Putamen (tissue), 1 donor: ENCODE measurements around the gene FAM171A1.
A peak's percentile ranks its signal among the peaks of the same experiment; 100 is the strongest.
"Not testable (repeated sequence)": the region's sequence is repeated elsewhere in the genome, so short reads cannot be mapped to it uniquely, and the experiment has no call there.

Experiments
- DNase-seq: peaks from one replicate; pipeline ENCODE4 v3.0.0-alpha.2; 2016; ENCODE audit warnings: low spot score

The FAM171A1 gene

GRCh38 chr10:15320118-15320517, 51.0 kb downstream of the FAM171A1 start:
- no peak for DNase-seq

DNA sequence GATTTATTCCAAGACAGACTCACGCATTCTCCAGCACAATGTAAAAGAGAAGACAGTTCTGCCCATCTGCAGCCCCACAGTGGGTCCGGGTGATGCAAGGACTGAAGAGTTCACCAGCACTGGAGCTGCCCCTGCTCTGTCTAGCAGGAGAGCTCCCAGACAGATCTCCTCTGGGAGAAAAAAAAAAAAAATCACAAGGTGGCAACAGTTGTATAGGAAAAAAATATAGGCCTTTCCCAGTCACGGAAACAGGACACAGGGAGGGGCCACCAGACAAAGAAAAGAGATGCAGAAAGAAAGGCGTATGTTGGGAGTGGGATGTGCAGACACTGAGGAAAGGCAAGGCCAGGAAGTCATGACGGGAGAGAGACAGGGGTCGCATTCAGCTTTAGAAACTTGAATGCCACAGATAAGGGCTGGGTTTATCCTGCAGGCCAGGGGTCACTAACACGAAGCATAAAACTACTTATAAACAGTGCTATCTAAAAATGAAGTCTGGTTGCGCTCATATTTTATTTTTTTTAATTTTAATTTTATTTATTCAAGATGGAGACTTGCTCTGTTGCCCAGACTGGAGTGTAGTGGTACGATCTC, 54.1 kb downstream of the FAM171A1 start:
- no peak for DNase-seq

GRCh38 chr10:15316145-15316544, 54.9 kb downstream of the FAM171A1 start:
- DNase-seq = no peak

DNA sequence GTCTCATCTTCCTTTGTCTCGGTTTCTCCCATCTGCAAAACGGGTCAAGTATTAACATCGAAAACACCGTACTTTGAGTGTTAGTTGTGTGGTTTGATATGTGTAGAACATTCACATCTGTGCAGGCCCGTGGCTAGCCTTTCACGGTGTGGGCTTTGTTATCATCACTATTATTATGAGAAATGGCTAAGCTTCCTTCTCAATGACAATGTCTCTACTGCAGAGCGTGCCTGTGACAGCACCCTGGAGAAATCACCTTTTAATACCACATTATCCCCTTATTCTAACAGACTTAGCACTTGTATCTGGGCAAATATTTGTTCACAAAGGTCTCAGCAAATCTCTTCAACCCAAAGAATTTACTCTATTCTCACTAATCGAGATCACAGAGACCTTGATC, 55.8 kb downstream of the FAM171A1 start:
- DNase-seq = no peak

DNA sequence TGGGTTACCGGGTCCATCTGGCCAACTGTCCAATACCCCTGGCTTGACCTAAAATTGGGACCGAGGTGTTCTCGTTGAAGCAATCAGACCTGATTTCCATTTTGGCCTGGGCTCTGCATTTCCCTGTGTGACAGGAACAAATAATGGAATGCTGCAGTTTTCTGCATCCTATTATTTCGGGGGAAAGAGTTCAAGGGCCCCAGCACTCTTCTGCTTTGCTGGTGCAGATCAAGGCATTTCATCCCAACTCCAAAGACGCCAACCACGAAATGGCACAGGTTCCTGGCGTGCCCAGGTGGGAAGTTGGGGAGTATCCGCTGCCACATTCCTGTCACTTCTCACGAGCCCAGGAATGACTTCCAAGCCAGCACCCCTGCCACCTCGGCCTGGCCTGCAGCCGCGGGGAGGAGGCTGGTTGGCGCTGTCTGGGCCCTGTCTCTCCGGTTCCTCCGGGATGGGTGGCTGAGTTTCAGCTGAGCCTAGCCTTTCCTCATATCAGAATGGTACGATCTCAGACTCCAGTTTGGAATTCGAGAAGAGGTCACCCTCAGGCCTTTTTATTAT, 56.5 kb downstream of the FAM171A1 start:
- DNase-seq = no peak

GRCh38 chr10:15313843-15314242, 57.2 kb downstream of the FAM171A1 start:
- peak; percentile 73 for DNase-seq

GRCh38 chr10:15313047-15313446, 58.0 kb downstream of the FAM171A1 start:
- peak; percentile 76 for DNase-seq

GRCh38 chr10:15311569-15312280, 59.4 kb downstream of the FAM171A1 start:
- no peak for DNase-seq

DNA sequence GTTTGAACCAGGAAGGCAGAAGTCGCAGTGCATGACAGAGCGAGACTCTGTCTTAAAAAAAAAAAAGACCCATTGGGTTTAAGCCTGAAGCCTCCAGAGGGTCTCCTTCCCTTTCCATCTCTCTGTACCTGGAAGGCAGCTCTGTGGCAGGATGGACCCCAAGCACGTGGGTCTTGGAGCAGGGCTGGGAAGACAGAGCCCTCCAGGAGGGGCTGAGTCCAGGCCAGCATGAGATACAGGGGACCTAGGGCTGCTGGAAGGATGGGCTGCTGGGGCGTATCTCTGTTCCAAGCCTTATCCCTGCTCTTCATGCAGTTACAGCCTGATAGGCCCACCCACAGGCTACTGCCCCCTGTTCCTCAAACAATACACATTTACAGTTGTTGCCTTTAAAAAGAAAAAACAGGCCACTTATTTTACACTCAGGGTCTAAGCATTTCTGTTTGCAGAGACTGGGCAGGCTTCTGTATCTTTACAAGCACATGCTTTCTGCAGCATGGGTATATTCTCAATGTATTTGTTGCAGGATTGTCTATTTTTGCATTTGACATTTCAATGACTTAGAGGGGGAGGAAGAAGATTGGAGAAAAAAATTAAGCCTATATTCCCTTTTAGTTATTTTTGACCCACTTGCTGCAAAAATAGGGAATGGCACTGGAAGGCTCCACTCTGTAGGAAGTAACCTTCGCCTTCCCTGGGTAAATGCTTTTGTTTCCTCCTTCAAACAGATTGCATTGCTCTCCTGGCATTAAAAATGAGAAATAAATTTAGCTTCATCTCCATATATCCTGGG, 60.1 kb downstream of the FAM171A1 start:
- peak; percentile 71 for DNase-seq

GRCh38 chr10:15309221-15309620, 61.9 kb downstream of the FAM171A1 start:
- DNase-seq = no peak

DNA sequence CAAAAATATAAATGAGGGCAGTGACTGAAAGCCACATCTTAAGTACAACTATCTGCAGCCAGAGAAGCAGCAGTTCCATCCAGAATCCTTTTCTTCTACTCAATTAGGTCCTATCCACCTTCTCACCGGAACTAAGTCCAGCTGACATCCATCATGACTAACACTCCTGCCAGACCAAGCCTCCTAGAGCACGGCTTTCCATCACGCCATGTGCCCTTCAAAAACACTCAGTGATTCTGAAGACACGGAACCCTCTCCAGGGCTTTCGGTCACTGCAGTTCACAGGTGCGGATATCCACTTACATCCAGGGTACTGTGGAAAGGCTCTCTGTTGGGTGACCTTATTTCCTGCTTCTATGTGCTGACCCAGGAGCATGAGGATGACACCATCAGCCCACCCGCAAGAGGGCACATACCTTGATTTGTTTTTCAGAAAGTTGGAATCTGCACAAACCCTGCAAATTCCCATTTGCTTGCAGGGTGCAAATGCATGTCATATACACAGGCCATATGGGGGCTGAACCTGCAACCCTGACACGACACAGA, 64.3 kb downstream of the FAM171A1 start:
- DNase-seq = no peak

- DNase-seq = no peak
Measured at GRCh38 chr10:15305634-15306033, 65.5 kb downstream of the FAM171A1 start.

DNA sequence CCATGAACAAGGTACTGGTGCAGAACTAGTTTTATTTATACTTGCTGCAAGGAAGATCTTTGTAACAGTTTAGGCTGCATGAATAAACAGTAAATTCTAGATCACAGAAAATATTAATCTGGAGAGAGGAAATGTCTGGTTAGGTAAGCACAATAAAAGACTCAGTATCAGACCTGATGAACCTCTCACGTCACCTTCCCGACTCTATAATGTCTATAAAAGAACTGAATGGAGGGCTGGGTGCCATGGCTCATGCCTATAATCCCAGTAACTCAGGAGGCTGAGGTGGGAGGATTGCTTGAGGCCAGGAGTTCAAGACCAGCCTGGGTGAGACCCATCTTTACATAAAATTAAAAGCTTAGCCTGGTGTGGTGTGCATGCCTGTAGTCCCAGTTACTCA, 65.9 kb downstream of the FAM171A1 start:
- no peak for DNase-seq

DNA sequence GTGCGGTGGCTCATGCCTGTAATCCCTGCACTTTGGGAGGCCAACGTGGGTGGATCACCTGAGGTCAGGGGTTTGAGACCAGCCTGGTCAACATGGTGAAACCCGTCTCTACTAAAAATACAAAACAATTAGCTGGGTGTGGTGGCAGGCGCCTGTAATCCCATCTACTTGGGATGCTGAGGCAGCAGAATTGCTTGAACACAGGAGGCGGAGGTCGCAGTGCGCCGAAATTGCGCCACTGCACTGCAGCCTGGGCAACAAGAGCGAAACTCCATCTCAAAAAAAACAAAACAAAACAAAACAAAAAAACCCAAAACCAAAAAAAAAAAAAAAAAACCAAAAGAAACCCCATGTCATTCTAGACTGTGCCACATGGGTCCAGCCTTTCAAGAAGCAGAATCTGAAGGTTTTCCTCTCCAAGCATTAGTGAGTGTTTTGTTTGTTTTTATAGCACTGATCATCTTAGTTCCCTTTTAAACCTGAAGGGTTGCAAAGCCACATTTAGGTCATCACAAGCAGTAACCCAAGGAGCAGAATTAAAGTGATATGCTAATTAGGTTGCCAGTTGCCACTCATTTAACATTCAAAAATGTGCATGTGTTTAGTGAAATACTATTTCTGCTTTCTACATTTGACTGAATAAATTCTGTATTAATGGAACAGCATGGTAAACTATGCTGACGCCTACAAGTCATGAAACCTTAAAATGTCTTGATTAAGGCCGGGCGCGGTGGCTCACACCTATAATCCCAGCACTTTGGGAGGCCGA, 68.7 kb downstream of the FAM171A1 start:
- not testable (repeated sequence) for DNase-seq

GRCh38 chr10:15300697-15301096, 70.4 kb downstream of the FAM171A1 start:
- DNase-seq = no peak

- no peak for DNase-seq
Measured at GRCh38 chr10:15300145-15300544, 70.9 kb downstream of the FAM171A1 start.

- DNase-seq = no peak
Measured at GRCh38 chr10:15296701-15297100, 74.4 kb downstream of the FAM171A1 start.

DNA sequence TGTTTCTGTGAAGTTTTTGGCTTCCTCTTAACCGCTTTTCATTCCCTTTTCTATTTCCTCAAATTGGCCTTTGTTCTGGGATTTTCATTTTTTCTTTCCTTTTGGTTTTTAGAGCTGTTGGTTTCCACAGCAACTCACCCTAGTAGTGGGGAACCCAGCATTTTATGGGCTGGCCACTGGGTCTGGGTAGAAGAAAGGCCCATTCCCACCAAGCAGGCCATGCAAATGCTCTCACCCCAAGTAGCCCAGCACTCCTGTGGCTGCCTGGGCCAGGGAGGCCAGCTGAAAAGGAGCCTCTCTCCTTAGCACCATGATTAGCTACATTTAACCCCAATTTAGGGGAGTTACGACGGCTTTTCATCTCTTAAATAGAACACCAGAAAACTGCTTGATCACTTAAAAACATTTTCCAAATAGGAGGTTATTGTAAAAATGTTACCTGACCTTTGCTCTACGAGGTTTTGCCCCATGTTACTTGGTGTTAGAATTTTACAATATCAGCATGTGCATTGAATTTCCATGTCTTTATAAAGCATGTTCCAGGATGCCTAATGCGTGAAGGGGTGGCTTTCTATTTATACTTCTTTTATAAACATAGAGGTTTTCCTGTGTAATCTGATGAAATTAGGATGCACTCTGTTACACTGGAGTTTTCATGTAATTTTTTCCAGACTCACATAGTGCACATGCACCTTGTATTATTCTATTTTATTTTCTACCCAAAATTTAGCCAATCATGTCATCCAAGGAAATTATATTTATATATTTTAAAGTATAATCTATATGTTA, 75.4 kb downstream of the FAM171A1 start:
- no peak for DNase-seq

GRCh38 chr10:15293862-15294842, 76.9 kb downstream of the FAM171A1 start:
- DNase-seq = no peak

DNA sequence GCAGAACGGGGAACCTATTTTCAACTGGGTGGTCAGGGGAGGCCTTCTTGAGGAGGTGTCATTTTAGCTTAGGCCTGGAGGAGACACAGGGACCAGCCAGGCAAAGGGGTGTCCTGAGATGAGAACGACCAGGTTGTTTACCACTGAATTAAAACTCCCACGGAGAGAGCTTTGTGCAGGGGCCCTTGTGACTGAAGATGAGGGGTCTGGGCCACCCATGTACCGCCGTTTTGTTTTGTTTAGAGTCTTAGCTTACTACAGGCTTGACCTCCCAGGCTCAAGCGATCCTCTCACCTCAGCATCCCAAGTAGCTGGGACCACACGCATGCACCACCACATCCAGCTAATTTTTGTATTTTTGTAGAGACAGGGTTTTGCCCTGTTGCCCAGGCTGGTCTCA, 80.4 kb downstream of the FAM171A1 start:
- no peak for DNase-seq
